Measurements from ENCODE around the gene GXYLT2.

Gene GXYLT2

GRCh38 chr3:72847751-72848702, 39.8 kb upstream of the GXYLT2 start, which contains the start of gene SHQ1:
Gene SHQ1, minus strand, starts transcription at chr3:72848445. Its CDS starts 105 bp downstream, at chr3:72848340.
- DNase-seq = peak; percentile 97
- peak within 1 kb of the TSS; percentile 65 to 77 for H3K27ac ChIP-seq
- H3K4me1 ChIP-seq = peaks cover 0 to 25% (median 21%) of the 10 kb centered on the region in 4 donors
- no peaks in the 10 kb centered on the region for H3K27me3 ChIP-seq
- intact Hi-C loops (cut with DNase I; ENCODE audit: low total_unique reads) = loop anchor here (5.0 to 10.0 kb wide), 2 partner anchors 39 to 207 kb away; partner anchors contain the start of gene GXYLT2
- TF ChIP-seq, protein P1, sequence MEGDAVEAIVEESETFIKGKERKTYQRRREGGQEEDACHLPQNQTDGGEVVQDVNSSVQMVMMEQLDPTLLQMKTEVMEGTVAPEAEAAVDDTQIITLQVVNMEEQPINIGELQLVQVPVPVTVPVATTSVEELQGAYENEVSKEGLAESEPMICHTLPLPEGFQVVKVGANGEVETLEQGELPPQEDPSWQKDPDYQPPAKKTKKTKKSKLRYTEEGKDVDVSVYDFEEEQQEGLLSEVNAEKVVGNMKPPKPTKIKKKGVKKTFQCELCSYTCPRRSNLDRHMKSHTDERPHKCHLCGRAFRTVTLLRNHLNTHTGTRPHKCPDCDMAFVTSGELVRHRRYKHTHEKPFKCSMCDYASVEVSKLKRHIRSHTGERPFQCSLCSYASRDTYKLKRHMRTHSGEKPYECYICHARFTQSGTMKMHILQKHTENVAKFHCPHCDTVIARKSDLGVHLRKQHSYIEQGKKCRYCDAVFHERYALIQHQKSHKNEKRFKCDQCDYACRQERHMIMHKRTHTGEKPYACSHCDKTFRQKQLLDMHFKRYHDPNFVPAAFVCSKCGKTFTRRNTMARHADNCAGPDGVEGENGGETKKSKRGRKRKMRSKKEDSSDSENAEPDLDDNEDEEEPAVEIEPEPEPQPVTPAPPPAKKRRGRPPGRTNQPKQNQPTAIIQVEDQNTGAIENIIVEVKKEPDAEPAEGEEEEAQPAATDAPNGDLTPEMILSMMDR (IDR thresholded peaks at IDR 0.05) = peak in 1 of 2 experiments; percentile 5
- no peaks in the 10 kb centered on the region for H3K9me3 ChIP-seq
- H3K4me3 ChIP-seq = peak within 1 kb of the TSS; percentile 65 to 99
- H3K36me3 ChIP-seq = no peaks in the 10 kb centered on the region

- DNase-seq = no peak
- Histone ChIP-seq H3K4me1 (peaks cover 0 to 25% (median 21%) of the 10 kb centered on the region in 4 donors), H3K27ac (no peak overlapping the region), H3K9me3 (no peaks in the 10 kb centered on the region), H3K4me3 (peak overlapping the region; percentile 65 to 99), H3K27me3 (no peaks in the 10 kb centered on the region), H3K36me3 (no peaks in the 10 kb centered on the region)
- TF ChIP-seq, protein P1 (IDR thresholded peaks at IDR 0.05) = no peak
- intact Hi-C loops (cut with DNase I; ENCODE audit: low total_unique reads) = loop anchor here (5.0 to 10.0 kb wide), 2 partner anchors 39 to 206 kb away; partner anchors contain the start of gene GXYLT2
Observed at GRCh38 chr3:72848703-72849081, 39.2 kb upstream of the GXYLT2 start.

DNA sequence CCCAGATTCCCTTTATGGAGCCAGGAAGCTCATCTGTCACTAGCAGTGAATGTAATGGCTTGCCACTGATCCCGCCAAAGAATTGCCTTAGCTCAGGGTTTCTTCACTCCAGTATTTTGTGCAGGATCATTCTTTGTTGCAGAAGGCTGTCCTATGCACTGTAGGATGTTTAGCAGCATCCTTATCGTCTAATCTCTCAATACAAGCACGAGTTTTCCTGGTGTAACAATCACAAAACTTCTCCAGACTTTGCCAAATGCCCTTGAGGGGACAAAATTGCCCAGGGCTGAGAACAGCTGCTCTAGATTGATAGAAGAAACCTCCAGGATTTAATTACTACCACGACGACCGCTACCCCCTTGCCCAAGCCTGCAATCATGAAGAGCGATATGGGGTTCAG, 32.8 kb upstream of the GXYLT2 start:
- DNase-seq = no peak
- peaks cover 0 to 16% of the 10 kb centered on the region in 2 donors for H3K27me3 ChIP-seq
- no peak overlapping the region for H3K27ac ChIP-seq
- H3K36me3 ChIP-seq = no peaks in the 10 kb centered on the region
- no peaks in the 10 kb centered on the region for H3K4me1 ChIP-seq
- TF ChIP-seq, protein P1 (IDR thresholded peaks at IDR 0.05) = no peak
- H3K4me3 ChIP-seq = no peak overlapping the region
- no peaks in the 10 kb centered on the region for H3K9me3 ChIP-seq
- intact Hi-C loops (cut with DNase I; ENCODE audit: low total_unique reads) = no loop called here

GRCh38 chr3:72860053-72860452, 27.8 kb upstream of the GXYLT2 start:
- Histone ChIP-seq H3K4me3 (no peak overlapping the region), H3K27ac (no peak overlapping the region), H3K27me3 (peaks cover 0 to 5% of the 10 kb centered on the region in 2 donors), H3K9me3 (no peaks in the 10 kb centered on the region), H3K36me3 (no peaks in the 10 kb centered on the region), H3K4me1 (no peaks in the 10 kb centered on the region)
- intact Hi-C loops (cut with DNase I; ENCODE audit: low total_unique reads) = no loop called here
- TF ChIP-seq, protein P1 (IDR thresholded peaks at IDR 0.05) = no peak
- no peak for DNase-seq

- no peak for DNase-seq
- intact Hi-C loops (cut with DNase I; ENCODE audit: low total_unique reads) = no loop called here
- Histone ChIP-seq H3K27ac (no peak overlapping the region), H3K36me3 (no peaks in the 10 kb centered on the region), H3K27me3 (no peaks in the 10 kb centered on the region), H3K9me3 (no peaks in the 10 kb centered on the region), H3K4me3 (no peak overlapping the region), H3K4me1 (no peaks in the 10 kb centered on the region)
- TF ChIP-seq, protein P1 (IDR thresholded peaks at IDR 0.05) = no peak
Observed at GRCh38 chr3:72860846-72861245, 27.0 kb upstream of the GXYLT2 start.

Data from tibial artery (tissue), 4 donors.